Inflammatory macrophage treated with lipopolysaccharide for 1 hour (primary cell): Measurements from ENCODE around the gene OVCA2.
A peak's percentile ranks its signal among the peaks of the same experiment; 100 is the strongest.

Experiments used
- DNase-seq, 2 donors: peaks; one replicate each; pipeline ENCODE4 v3.0.0-alpha.2; 2020 to 2022

The OVCA2 gene

GRCh38 chr17:2055292-2056205, 13.7 kb downstream of the OVCA2 start:
- DNase-seq, result no peak

- peak; percentile 22 to 46 for DNase-seq
Observed at GRCh38 chr17:2056206-2057174, 14.7 kb downstream of the OVCA2 start.

GRCh38 chr17:2057175-2057759, 15.4 kb downstream of the OVCA2 start:
- DNase-seq, result no peak

GRCh38 chr17:2057760-2058585, 16.2 kb downstream of the OVCA2 start:
- DNase-seq, result no peak

- peak; percentile 68 to 85 for DNase-seq
Observed at GRCh38 chr17:2058586-2059546, 17.0 kb downstream of the OVCA2 start.

- no peak for DNase-seq
Observed at GRCh38 chr17:2059547-2060384, 17.9 kb downstream of the OVCA2 start.

GRCh38 chr17:2060385-2060658, 18.5 kb downstream of the OVCA2 start:
- DNase-seq, result no peak

- no peak for DNase-seq
Observed at GRCh38 chr17:2060681-2061440, 19.0 kb downstream of the OVCA2 start.

- no peak for DNase-seq
Observed at GRCh38 chr17:2061441-2061958, 19.7 kb downstream of the OVCA2 start.

- no peak for DNase-seq
Observed at GRCh38 chr17:2062571-2063183, 20.9 kb downstream of the OVCA2 start.

GRCh38 chr17:2063261-2064146, 21.7 kb downstream of the OVCA2 start:
- DNase-seq, result no peak

GRCh38 chr17:2064147-2064489, 22.3 kb downstream of the OVCA2 start:
- no peak for DNase-seq

GRCh38 chr17:2064520-2064971, 22.7 kb downstream of the OVCA2 start:
- DNase-seq, result no peak

- peak; percentile 29 to 52 for DNase-seq
Observed at GRCh38 chr17:2064980-2065785, 23.4 kb downstream of the OVCA2 start.

GRCh38 chr17:2065949-2066400, 24.2 kb downstream of the OVCA2 start:
- no peak for DNase-seq

- no peak for DNase-seq
Observed at GRCh38 chr17:2067048-2067561, 25.3 kb downstream of the OVCA2 start.
